ENCODE measurements around the gene BACH2. TPM values are rescaled to one million over a fixed set of nuclear protein-coding genes. Genes with fewer than 3 reads are reported as not detected.

BACH2 gene
- total and polyA plus RNA-seq, 2 of the 4 experiments (the other 2 are of a cell fraction), result 1.3 to 1.4 TPM

DNA sequence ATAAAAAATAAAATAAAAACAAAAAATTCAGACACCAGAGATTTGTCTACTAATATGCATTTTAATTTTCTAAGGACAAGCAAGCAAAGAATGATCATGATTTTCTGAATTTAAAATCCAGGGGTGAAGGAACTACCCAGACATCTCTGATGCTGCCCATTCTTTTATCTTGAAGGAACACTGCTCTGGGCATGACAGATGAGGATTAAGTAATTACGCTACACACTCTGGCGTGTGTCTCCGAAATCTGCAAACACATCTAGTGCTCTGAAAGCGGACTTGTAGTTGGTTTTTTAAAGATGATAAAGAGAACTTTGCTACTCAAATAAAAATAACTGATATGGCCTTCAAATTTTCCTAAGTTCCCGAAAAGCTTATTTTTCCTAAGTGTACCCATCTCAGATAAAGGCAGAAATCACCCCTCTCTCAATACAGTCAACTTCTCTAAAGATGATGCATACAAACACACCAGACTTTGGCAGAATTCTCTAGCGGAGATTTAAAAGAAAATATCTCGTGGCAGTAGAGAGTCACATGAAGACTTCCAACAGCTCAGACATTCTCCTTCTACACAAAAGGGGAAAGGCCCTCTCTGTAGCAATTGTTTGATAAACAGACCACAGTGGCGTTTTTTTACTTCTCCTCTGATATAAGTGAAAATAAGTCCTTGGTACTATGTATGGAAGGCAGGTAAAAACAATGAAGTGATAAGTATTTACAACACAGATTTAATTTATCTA lies 133.8 kb downstream of the BACH2 start:
- no peak overlapping the region for H3K9ac ChIP-seq (ENCODE audit: low read depth, low read length)
- H2BK20ac ChIP-seq (ENCODE audit: low read depth, low read length), result no peak overlapping the region
- H4K5ac ChIP-seq (ENCODE audit: low read depth, low read length), result no peak overlapping the region
- H3K4me1 ChIP-seq (ENCODE audit: control insufficient read depth, insufficient read depth, low read length), result peaks cover under 1% of the 10 kb centered on the region; the same call in 1 of the 2 replicates
- H3K27ac ChIP-seq (ENCODE audit: insufficient read depth, low read length), result no peak overlapping the region
- no peak overlapping the region for H3K14ac ChIP-seq (replicated peaks; ENCODE audit: low read depth, low read length)
- H3K79me1 ChIP-seq (ENCODE audit: low read depth in 1 of 2, low read length in 2 of 2), result no peaks in the 10 kb centered on the region
- H2BK5ac ChIP-seq (ENCODE audit: low read depth, low read length, poor library complexity, severe bottlenecking), result no peak overlapping the region
- DNase-seq, result no peak
- H3K23ac ChIP-seq (ENCODE audit: low read depth, low read length), result no peak overlapping the region
- no peak overlapping the region for H3K18ac ChIP-seq (ENCODE audit: low read depth, low read length)
- BruUV-seq (replicated peaks), result no TSS peak
- no peak overlapping the region for H2AFZ ChIP-seq (replicated peaks; ENCODE audit: low read length, poor library complexity)
- no peak overlapping the region for H3K4ac ChIP-seq (ENCODE audit: low read depth, low read length)
- H3K36me3 ChIP-seq (ENCODE audit: control insufficient read depth, insufficient read depth, low read length), result no peaks in the 10 kb centered on the region
- no peak overlapping the region for H2AK5ac ChIP-seq (ENCODE audit: low read depth, low read length)
- no peaks in the 10 kb centered on the region for H3K9me3 ChIP-seq (ENCODE audit: control insufficient read depth, insufficient read depth, low read length)
- no peak overlapping the region for H2AK9ac ChIP-seq (replicated peaks; ENCODE audit: low read depth, low read length, poor library complexity)
- TF ChIP-seq FOS (IDR thresholded peaks at IDR 0.05; ENCODE audit: low read depth, low read length), result no peak
- TF ChIP-seq, protein P1, sequence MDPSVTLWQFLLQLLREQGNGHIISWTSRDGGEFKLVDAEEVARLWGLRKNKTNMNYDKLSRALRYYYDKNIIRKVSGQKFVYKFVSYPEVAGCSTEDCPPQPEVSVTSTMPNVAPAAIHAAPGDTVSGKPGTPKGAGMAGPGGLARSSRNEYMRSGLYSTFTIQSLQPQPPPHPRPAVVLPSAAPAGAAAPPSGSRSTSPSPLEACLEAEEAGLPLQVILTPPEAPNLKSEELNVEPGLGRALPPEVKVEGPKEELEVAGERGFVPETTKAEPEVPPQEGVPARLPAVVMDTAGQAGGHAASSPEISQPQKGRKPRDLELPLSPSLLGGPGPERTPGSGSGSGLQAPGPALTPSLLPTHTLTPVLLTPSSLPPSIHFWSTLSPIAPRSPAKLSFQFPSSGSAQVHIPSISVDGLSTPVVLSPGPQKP (IDR thresholded peaks at IDR 0.05; ENCODE audit: borderline replicate concordance, low read depth, low read length), result no peak
- no peak for TF ChIP-seq POLR2A (IDR thresholded peaks at IDR 0.05; ENCODE audit: low read depth, low read length)
- no peak for TF ChIP-seq MAFK (IDR thresholded peaks at IDR 0.05; ENCODE audit: low read depth, low read length)
- TF ChIP-seq RAD21 (IDR thresholded peaks at IDR 0.05; ENCODE audit: low read length), result no peak
- no peak for TF ChIP-seq RCOR1 (IDR thresholded peaks at IDR 0.05; ENCODE audit: insufficient replicate concordance, low read length)
- TF ChIP-seq, protein P2, sequence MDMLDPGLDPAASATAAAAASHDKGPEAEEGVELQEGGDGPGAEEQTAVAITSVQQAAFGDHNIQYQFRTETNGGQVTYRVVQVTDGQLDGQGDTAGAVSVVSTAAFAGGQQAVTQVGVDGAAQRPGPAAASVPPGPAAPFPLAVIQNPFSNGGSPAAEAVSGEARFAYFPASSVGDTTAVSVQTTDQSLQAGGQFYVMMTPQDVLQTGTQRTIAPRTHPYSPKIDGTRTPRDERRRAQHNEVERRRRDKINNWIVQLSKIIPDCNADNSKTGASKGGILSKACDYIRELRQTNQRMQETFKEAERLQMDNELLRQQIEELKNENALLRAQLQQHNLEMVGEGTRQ (IDR thresholded peaks at IDR 0.05; ENCODE audit: low read depth, low read length), result no peak
- TF ChIP-seq RFX5 (IDR thresholded peaks at IDR 0.05; ENCODE audit: low read depth, low read length), result no peak
- TF ChIP-seq CTCF (conservative IDR thresholded peaks at IDR 0.05; ENCODE audit: low read depth, low read length), result no peak
- no peak for TF ChIP-seq NFE2L2 (IDR thresholded peaks at IDR 0.05; ENCODE audit: low read depth, low read length)
- TF ChIP-seq SMC3 (IDR thresholded peaks at IDR 0.05; ENCODE audit: low read depth, low read length), result no peak
- TF ChIP-seq MAZ (IDR thresholded peaks at IDR 0.05; ENCODE audit: borderline replicate concordance, low read depth, low read length), result no peak
- H3K27me3 ChIP-seq (ENCODE audit: control insufficient read depth, insufficient read depth, low read length), result no peaks in the 10 kb centered on the region
- no peak overlapping the region for H3K4me3 ChIP-seq (ENCODE audit: insufficient read depth, low read depth, low read length)
- no peak overlapping the region for H2BK120ac ChIP-seq (ENCODE audit: low read depth, low read length)
- no peak for ATAC-seq (ENCODE audit: low read depth)
- POLR2A ChIA-PET (ENCODE audit: unreplicated experiment), result no interaction called here
- H4K20me1 ChIP-seq (ENCODE audit: insufficient read depth, low read length), result no peaks in the 10 kb centered on the region
- CTCF ChIA-PET, result no interaction called here
- H3K9me1 ChIP-seq (ENCODE audit: insufficient read depth, low read length), result no peaks in the 10 kb centered on the region
- intact Hi-C loops (cut with micrococcal nuclease) (no loop called here), in situ Hi-C loops (cut with MboI; ENCODE audit: low sequenced_read_pairs) (no loop called here), dilution Hi-C loops (cut with HindIII; ENCODE audit: low sequenced_read_pairs, unreplicated experiment) (no loop called here)
- H2BK15ac ChIP-seq (ENCODE audit: low read depth, low read length), result no peak overlapping the region
- WGBS, 2 experiments (ENCODE audit: extremely low coverage in 2 of 2, insufficient read length in 1 of 2), result no CpG with 5 or more reads among the region's 8 CpGs
- no peak overlapping the region for H4K8ac ChIP-seq (ENCODE audit: low read depth in 2 of 2, low read length in 2 of 2)
- no peak overlapping the region for H4K91ac ChIP-seq (ENCODE audit: insufficient read depth, low read depth, low read length)
- no peak overlapping the region for H3K56ac ChIP-seq (ENCODE audit: extremely low read depth, insufficient read depth, low read length)
- H3K4me2 ChIP-seq (ENCODE audit: low read depth, low read length), result no peak overlapping the region
